Activated T-helper 17 cell treated with anti-CD3 and anti-CD28 coated beads, Interleukin-2, amount 50 U/mL, for 72 hours (primary cell): Measurements from ENCODE around the gene ARID1A. TPM values are rescaled to one million over a fixed set of nuclear protein-coding genes. Genes with fewer than 3 reads are reported as not detected.

Source experiments
- ATAC-seq: fragments of 150-1000 bp; cut with Tn5 transposase; replicated peaks from 2 replicates; pipeline ENCODE4 v1.10.0; 2021; ENCODE audit warnings: mild to moderate bottlenecking, moderate library complexity
- H3K27ac Mint-ChIP-seq: one replicate; pipeline ENCODE4 v1.8.0; 2022; ENCODE audit warnings: mixed read lengths
- H3K27me3 Mint-ChIP-seq: one replicate; pipeline ENCODE4 v1.8.0; 2022; ENCODE audit warnings: mixed read lengths
- H3K36me3 Mint-ChIP-seq: one replicate; pipeline ENCODE4 v1.8.0; 2022; ENCODE audit warnings: low read depth, mild to moderate bottlenecking, mixed read lengths
- H3K4me1 Mint-ChIP-seq: one replicate; pipeline ENCODE4 v1.8.0; 2022; ENCODE audit warnings: mixed read lengths
- H3K4me3 Mint-ChIP-seq: one replicate; pipeline ENCODE4 v1.8.0; 2022; ENCODE audit warnings: mild to moderate bottlenecking, mixed read lengths
- H3K9me3 Mint-ChIP-seq: one replicate; pipeline ENCODE4 v1.8.0; 2022; ENCODE audit warnings: mixed read lengths
- total RNA-seq, 2 donors: library from RNA; stranded (reverse); gene quantifications; one replicate each; pipeline ENCODE4 v1.2.3, GENCODE V29; 2022

Gene ARID1A
- total RNA-seq, 2 donors from 2014 or later: 72.5 to 83.4 TPM

DNA sequence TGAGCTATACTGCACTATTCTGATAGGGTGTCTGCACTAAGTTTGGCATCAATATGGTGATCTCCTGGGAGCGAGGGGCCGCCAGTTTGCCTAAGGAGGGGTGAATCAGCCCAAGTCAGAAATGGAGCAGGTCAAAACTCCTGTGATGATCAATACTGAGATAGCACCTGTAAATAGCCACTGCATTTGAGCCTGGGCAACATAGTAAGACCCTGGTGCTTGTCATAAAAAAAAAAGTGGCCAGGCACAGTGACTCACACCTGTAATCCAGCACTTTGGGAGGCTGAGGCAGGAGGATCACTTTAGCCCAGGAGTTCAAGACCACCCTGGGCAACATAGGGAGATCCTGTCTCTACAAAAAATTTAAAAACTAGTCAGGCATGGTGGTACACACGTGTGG lies 119.1 kb downstream of the ARID1A start:
- no peak overlapping the region for H3K27ac Mint-ChIP-seq
- no peaks in the 10 kb centered on the region for H3K36me3 Mint-ChIP-seq
- H3K4me1 Mint-ChIP-seq: peaks cover 18% of the 10 kb centered on the region
- H3K27me3 Mint-ChIP-seq: no peaks in the 10 kb centered on the region
- no peaks in the 10 kb centered on the region for H3K9me3 Mint-ChIP-seq
- no peak overlapping the region for H3K4me3 Mint-ChIP-seq
- no peak for ATAC-seq

DNA sequence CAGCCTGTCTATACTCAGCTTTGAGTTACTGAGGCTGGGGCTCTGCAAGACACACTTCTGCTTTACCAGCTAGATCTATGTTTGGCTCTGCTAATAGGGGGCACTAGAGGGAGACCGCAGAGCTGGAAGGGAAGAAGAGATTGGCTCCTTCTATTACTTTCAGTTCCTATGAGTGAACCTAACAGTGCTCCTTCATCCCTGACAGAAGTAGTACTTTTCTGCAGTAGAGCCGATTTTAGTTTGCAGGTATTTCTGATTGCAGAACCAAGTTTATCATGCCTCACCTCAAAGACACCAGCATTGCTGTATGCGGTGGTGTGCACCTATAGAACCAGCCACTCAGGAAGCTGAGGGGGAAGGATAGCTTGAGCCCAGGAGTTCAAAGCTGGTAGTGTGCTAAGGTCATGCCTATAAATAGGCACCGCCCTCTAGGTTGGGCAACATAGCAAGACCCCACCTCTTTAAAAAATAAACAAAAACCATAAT lies 125.0 kb downstream of the ARID1A start:
- peak overlapping the region; percentile 41 for H3K4me3 Mint-ChIP-seq
- H3K4me1 Mint-ChIP-seq: peaks cover 17% of the 10 kb centered on the region
- H3K27ac Mint-ChIP-seq: peak overlapping the region; percentile 29

GRCh38 chr1:26822737-26823395 lies 127.1 kb downstream of the ARID1A start:
- H3K4me1 Mint-ChIP-seq: peaks cover 17% of the 10 kb centered on the region
- no peak overlapping the region for H3K4me3 Mint-ChIP-seq
- no peaks in the 10 kb centered on the region for H3K27me3 Mint-ChIP-seq
- H3K27ac Mint-ChIP-seq: peak overlapping the region; percentile 20
- no peak for ATAC-seq
- peaks cover 16% of the 10 kb centered on the region for H3K36me3 Mint-ChIP-seq
- no peaks in the 10 kb centered on the region for H3K9me3 Mint-ChIP-seq

More for the DNA sequence above, 125.0 kb downstream of the ARID1A start:
- ATAC-seq: peak; percentile 69
- no peaks in the 10 kb centered on the region for H3K27me3 Mint-ChIP-seq
- no peaks in the 10 kb centered on the region for H3K9me3 Mint-ChIP-seq
- no peaks in the 10 kb centered on the region for H3K36me3 Mint-ChIP-seq

DNA sequence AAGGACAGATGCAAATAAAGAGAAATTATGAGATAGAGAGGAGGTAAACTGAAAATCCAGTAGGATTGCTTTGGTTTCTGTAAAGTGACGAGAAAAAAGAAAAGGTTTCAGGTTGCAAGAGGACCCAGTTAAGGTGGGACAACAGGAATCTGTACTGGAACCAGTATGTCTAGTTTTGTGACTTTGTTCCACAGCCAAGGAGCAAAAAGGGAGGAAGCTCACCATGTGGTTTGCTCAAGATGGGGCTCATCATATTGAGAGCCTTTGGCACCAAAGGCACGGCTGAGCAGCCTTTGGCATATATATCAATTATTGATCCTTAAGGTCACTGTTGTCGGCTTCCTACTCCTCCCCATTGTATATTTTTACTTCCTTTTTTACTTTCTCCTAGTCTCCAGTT lies 128.9 kb downstream of the ARID1A start:
- H3K4me3 Mint-ChIP-seq: peak overlapping the region; percentile 99
- peaks cover 28% of the 10 kb centered on the region for H3K4me1 Mint-ChIP-seq
- H3K36me3 Mint-ChIP-seq: peaks cover 35% of the 10 kb centered on the region
- H3K9me3 Mint-ChIP-seq: no peaks in the 10 kb centered on the region
- H3K27ac Mint-ChIP-seq: peak overlapping the region; percentile 91
- H3K27me3 Mint-ChIP-seq: no peaks in the 10 kb centered on the region
- no peak for ATAC-seq

- Mint-ChIP-seq H3K36me3 (peaks cover 53% of the 10 kb centered on the region), H3K4me1 (peaks cover 34% of the 10 kb centered on the region), H3K27ac (peak within 1 kb of the TSS; percentile 99), H3K9me3 (no peaks in the 10 kb centered on the region), H3K27me3 (no peaks in the 10 kb centered on the region), H3K4me3 (peak within 1 kb of the TSS; percentile 99)
- ATAC-seq: peak; percentile 81
Observed at GRCh38 chr1:26826261-26827105, 130.7 kb downstream of the ARID1A start, which contains the start of gene ZDHHC18. Gene ZDHHC18, plus strand, starts transcription at chr1:26826688. Its CDS starts 117 bp downstream, at chr1:26826805.

- Mint-ChIP-seq H3K4me3 (peak overlapping the region; percentile 99), H3K4me1 (peaks cover 41% of the 10 kb centered on the region), H3K36me3 (peaks cover 59% of the 10 kb centered on the region), H3K9me3 (no peaks in the 10 kb centered on the region), H3K27ac (peak overlapping the region; percentile 99), H3K27me3 (no peaks in the 10 kb centered on the region)
- no peak for ATAC-seq
Observed at GRCh38 chr1:26827106-26827604, 131.3 kb downstream of the ARID1A start.

GRCh38 chr1:26827663-26828062 lies 131.8 kb downstream of the ARID1A start:
- Mint-ChIP-seq H3K4me1 (peaks cover 46% of the 10 kb centered on the region), H3K36me3 (peaks cover 64% of the 10 kb centered on the region), H3K27me3 (no peaks in the 10 kb centered on the region), H3K9me3 (no peaks in the 10 kb centered on the region), H3K4me3 (peak overlapping the region; percentile 99), H3K27ac (peak overlapping the region; percentile 99)
- ATAC-seq: no peak

DNA sequence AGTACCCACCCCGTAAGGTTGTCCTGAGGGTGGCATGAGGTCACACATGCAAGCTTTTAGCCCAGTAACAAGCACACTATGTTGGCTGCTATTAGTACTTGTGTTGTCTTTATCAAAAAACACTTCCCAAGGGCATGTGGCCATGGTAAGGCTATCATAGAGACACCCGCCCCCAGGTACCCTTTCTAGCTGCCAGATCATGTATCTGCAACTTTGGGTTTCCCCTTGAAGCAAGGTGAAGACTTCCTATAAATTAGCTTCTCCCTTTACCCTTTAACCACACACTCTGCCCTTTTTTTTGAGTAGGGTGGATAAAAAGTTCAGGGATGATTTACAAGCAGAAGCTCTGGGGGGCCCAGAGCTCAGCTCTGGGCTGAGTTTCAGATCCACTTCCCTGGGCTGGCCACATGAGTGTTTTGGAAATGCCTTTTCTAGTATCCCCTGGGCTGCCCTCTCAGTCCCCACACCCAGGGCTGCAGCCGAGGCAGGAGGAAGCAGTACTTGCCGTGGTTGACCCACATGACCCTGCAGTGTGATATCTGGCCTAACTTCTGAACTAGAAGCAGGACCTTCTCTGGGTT lies 132.7 kb downstream of the ARID1A start:
- Mint-ChIP-seq H3K9me3 (no peaks in the 10 kb centered on the region), H3K4me1 (peaks cover 50% of the 10 kb centered on the region), H3K4me3 (peak overlapping the region; percentile 99), H3K27ac (peak overlapping the region; percentile 99), H3K27me3 (no peaks in the 10 kb centered on the region), H3K36me3 (peaks cover 73% of the 10 kb centered on the region)
- ATAC-seq: peak; percentile 54

DNA sequence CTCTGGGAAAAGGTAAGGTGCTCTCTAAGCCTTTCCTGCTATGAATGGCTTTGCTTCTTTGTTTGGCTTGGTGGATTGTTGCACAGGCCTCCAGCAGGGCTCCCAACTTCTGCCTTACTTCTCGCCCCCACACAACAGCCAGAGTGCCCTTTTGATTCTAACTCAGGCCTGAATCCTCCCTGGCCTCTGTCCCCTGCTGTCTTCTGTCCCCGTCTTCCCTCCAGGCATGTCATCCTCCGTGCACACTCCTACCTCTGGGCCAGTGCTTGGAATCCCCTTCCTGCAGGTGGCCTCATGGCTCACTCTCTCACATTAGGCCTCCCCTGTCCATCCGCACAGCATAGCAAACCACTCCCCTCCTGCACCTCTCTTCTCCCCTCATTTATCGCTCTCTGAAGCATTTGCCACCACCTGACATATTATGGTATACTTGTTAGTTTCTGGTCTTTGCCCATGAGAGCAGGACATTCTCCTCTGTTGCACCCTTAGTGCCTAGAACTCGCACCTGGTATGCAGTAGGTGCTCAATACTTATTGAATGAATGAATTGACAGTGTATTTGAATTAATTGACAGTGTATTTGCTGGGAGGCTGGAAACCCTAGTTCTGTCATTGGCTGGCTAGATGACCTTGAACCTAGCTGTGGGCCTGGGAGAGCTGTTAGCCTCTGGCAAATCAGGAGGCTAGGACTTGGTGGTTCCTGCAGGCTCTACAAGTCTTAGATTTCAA lies 133.5 kb downstream of the ARID1A start:
- Mint-ChIP-seq H3K27me3 (no peaks in the 10 kb centered on the region), H3K27ac (peak overlapping the region; percentile 99), H3K4me1 (peaks cover 58% of the 10 kb centered on the region), H3K36me3 (peaks cover 81% of the 10 kb centered on the region), H3K4me3 (peak overlapping the region; percentile 99), H3K9me3 (no peaks in the 10 kb centered on the region)
- ATAC-seq: no peak

- Mint-ChIP-seq H3K9me3 (no peaks in the 10 kb centered on the region), H3K27me3 (no peaks in the 10 kb centered on the region), H3K4me3 (peak overlapping the region; percentile 99), H3K27ac (peak overlapping the region; percentile 99), H3K4me1 (peaks cover 59% of the 10 kb centered on the region), H3K36me3 (peaks cover 97% of the 10 kb centered on the region)
- ATAC-seq: no peak
Observed at GRCh38 chr1:26831059-26831458, 135.2 kb downstream of the ARID1A start.

Other genes with a start within 250 kb of the ARID1A start
- 100 to 1,000 TPM; 551 to 805 TPM for gene HMGN2, start 223.6 kb upstream of the ARID1A start, total RNA-seq
- 100 to 1,000 TPM; 154 to 211 TPM for gene RPS6KA1, start 166.3 kb upstream of the ARID1A start, total RNA-seq
- gene PIGV, start 91.9 kb downstream of the ARID1A start, total RNA-seq: 10 to 100 TPM; 14.0 to 18.1 TPM
- gene ZDHHC18, start 130.7 kb downstream of the ARID1A start, total RNA-seq: 10 to 100 TPM; 84.3 to 86.1 TPM
- gene SFN, start 167.1 kb downstream of the ARID1A start, total RNA-seq: 1 to 10 TPM; 4.3 to 4.7 TPM
- 10 to 100 TPM; 44.8 to 61.4 TPM for gene GPN2, start 194.3 kb downstream of the ARID1A start, total RNA-seq
- 10 to 100 TPM in 1 of 2 donors, 1 to 10 TPM in 1; 9.4 to 13.4 TPM for gene GPATCH3, start 204.5 kb downstream of the ARID1A start, total RNA-seq
- not detected for gene NR0B2, start 218.0 kb downstream of the ARID1A start, total RNA-seq
- gene NUDC, start 225.7 kb downstream of the ARID1A start, total RNA-seq: 100 to 1,000 TPM in 1 of 2 donors, 10 to 100 TPM in 1; 45.0 to 108 TPM